ENCODE results near the gene NCKAP5.
A peak's percentile ranks its signal among the peaks of the same experiment; 100 is the strongest.

Gene NCKAP5

DNA sequence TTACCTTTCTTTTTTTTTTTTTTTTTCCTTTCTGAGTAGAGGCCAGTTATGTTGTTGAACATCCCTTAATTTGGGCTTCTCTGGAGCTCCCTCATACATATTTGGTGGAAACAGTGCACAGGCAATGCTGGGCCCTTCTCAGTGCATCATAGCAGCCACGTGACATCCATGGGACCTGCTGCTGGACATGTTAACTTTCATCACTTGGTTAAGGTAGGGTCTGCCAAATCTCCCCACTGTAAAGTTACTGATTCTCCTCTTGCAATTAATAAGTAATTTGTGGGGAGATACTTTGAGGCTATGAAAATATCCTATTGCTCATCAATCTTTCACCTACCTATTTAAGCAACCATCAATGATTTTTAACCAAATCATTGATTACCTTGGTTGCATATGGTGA lies 686.7 kb downstream of the NCKAP5 start:
- no peak for DNase-seq (ENCODE audit: low read depth)
- no peak overlapping the region for H3K4me3 ChIP-seq (ENCODE audit: low read length)
- TF ChIP-seq, protein P1, sequence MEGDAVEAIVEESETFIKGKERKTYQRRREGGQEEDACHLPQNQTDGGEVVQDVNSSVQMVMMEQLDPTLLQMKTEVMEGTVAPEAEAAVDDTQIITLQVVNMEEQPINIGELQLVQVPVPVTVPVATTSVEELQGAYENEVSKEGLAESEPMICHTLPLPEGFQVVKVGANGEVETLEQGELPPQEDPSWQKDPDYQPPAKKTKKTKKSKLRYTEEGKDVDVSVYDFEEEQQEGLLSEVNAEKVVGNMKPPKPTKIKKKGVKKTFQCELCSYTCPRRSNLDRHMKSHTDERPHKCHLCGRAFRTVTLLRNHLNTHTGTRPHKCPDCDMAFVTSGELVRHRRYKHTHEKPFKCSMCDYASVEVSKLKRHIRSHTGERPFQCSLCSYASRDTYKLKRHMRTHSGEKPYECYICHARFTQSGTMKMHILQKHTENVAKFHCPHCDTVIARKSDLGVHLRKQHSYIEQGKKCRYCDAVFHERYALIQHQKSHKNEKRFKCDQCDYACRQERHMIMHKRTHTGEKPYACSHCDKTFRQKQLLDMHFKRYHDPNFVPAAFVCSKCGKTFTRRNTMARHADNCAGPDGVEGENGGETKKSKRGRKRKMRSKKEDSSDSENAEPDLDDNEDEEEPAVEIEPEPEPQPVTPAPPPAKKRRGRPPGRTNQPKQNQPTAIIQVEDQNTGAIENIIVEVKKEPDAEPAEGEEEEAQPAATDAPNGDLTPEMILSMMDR (IDR thresholded peaks at IDR 0.05; ENCODE audit: insufficient read depth, low read depth, low read length, missing control alignments): no peak

DNA sequence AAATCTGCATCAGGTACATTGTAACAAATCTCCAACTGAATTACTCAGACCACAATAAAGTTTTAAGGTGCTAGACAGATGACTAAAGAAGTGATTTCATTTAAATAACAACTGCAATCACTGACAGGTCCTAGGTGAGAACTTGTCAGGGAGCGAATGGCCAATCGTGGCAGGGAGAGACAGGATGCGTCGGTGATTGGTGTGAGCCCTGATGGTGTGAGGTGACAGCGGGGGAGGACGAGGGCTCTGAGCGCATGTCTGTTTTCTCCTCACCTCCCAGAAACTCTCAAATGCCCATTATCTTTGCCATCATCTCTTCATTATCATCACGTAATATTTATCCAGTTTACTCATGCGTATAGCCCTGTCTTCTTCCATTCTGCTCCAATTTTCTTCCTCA lies 690.3 kb downstream of the NCKAP5 start:
- no peak overlapping the region for H3K4me3 ChIP-seq (ENCODE audit: low read length)
- DNase-seq (ENCODE audit: low read depth): no peak
- TF ChIP-seq, protein P1 (IDR thresholded peaks at IDR 0.05; ENCODE audit: insufficient read depth, low read depth, low read length, missing control alignments): no peak

DNA sequence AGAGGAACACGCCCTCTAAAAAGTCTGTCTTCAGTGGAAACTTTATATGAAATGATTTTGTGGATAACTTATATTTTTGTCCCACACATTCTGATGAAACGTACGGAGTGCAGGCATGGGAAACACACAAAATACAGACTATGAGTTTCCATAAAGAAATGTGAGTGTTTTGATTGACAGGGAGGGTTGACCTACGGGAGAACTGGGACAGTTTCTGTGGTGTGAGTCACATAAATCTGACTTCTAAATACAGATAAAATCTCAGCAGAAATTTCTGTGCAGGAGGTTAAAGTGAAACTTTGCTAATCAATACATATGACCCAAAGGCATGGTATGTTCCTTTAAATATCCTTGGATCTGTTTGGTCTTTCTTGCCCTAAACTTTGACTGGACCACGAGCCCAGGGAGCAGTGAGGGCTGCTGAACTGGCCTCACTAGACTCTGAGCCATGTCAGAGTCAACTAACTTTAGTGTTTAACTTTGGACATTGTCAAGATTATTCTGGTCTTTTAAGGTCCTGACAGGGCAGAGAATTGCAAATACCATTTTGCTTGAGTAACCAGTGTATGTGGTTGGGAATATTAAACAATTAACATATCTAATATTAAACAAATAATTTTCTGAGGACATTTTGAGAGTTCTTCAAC lies 691.4 kb downstream of the NCKAP5 start:
- no peak overlapping the region for H3K4me3 ChIP-seq (ENCODE audit: low read length)
- no peak for DNase-seq (ENCODE audit: low read depth)
- TF ChIP-seq, protein P1 (IDR thresholded peaks at IDR 0.05; ENCODE audit: insufficient read depth, low read depth, low read length, missing control alignments): no peak

DNA sequence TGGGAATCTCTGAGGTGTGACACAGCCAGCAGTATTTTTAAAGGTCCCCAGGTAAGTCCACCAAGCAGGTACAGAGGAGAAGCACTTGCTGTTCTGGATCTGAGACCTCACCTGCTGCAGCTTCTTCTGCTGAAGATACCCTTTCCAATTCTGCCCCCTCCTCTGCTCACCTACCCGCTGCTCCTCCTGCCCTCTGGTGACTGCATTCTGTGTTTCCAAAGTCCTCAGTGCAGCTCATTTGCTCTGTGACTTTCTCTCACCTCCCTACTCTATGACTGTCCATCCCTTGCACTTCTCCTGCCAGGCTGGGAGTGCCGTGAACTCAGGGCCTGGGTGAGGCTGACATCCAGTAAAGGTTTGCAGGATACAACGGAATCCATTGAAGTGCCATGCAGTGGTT lies 693.1 kb downstream of the NCKAP5 start:
- TF ChIP-seq, protein P1 (IDR thresholded peaks at IDR 0.05; ENCODE audit: insufficient read depth, low read depth, low read length, missing control alignments): no peak
- no peak for DNase-seq (ENCODE audit: low read depth)
- no peak overlapping the region for H3K4me3 ChIP-seq (ENCODE audit: low read length)

DNA sequence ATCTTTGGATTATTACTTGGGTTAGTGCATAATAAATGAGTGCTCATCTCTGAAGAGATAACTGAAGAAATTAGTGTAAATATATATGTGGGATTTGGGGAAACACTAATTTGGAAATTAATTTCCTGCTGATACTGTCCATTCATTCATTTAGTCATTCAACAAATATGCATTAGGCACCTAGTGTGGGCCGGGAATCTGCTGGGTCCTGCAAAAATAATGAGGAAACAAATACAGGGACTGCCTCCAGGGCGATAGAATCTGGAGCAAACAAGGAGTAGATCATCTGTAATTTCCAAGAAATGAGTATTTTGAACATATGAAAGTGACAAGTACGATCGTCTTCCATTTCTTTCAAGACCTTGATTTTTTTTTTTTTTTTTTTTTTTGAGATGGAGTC lies 694.5 kb downstream of the NCKAP5 start:
- peak; percentile 49 for DNase-seq (ENCODE audit: low read depth)
- no peak overlapping the region for H3K4me3 ChIP-seq (ENCODE audit: low read length)
- TF ChIP-seq, protein P1 (IDR thresholded peaks at IDR 0.05; ENCODE audit: insufficient read depth, low read depth, low read length, missing control alignments): no peak

DNA sequence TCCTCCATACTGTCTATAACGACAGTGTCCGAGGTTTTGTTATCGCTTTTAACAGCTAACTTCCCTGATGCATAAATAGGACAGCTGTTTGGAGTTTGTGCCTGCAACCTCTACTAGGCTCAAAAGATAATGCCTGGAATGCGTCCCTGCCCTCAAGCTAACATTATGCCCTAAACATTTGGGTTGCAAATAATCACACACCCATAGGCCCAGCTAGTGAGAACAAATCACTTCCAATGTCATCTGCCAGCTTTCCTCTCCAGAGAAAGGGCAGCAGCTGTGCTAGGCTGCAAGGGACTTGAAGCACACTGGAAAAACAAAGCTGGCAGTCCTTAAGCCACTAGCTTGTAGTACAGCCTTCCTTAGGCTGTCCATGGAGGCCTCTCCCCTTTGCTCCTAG lies 696.4 kb downstream of the NCKAP5 start:
- no peak overlapping the region for H3K4me3 ChIP-seq (ENCODE audit: low read length)
- no peak for DNase-seq (ENCODE audit: low read depth)
- TF ChIP-seq, protein P1 (IDR thresholded peaks at IDR 0.05; ENCODE audit: insufficient read depth, low read depth, low read length, missing control alignments): no peak

DNA sequence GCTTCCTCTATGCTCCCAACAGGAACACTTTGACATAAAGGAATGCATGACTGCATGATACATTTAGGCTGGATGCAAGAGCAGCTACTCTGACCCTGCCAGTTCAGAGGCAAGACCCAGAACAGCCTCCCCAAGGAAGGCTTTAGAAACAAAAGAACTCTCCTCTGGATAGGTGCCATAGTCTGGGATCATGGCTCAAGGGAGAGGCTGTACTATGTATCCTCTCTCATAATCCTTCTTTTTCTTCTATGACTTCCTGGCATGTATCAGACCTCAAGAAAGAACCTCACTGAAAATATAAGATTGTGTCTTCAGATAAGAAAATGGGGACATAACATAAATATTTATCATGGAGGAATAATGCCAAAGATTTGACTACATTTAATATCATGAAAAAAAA lies 704.3 kb downstream of the NCKAP5 start:
- H3K4me3 ChIP-seq (ENCODE audit: low read length): no peak overlapping the region
- no peak for DNase-seq (ENCODE audit: low read depth)
- TF ChIP-seq, protein P1 (IDR thresholded peaks at IDR 0.05; ENCODE audit: insufficient read depth, low read depth, low read length, missing control alignments): no peak
